ENCODE measurements around the gene PBX1. TPM values are rescaled to one million over a fixed set of nuclear protein-coding genes. Genes with fewer than 3 reads are reported as not detected.

Gene PBX1
- total RNA-seq, 4 donors from 2014 or later = 14.4 to 34.6 (median 22.0) TPM

- no peak for TF ChIP-seq POLR2A (IDR thresholded peaks at IDR 0.05)
- no peak for TF ChIP-seq POLR2AphosphoS5 (IDR thresholded peaks at IDR 0.05)
- TF ChIP-seq EP300 (IDR thresholded peaks at IDR 0.05) = no peak
- no peak for TF ChIP-seq CTCF (IDR thresholded peaks at IDR 0.05)
Observed at GRCh38 chr1:164595212-164595611, 36.2 kb downstream of the PBX1 start.

GRCh38 chr1:164596172-164596571 is 37.2 kb downstream of the PBX1 start:
- no peak overlapping the region for H3K27ac ChIP-seq
- no peaks in the 10 kb centered on the region for H3K9me3 ChIP-seq
- no peaks in the 10 kb centered on the region for H3K36me3 ChIP-seq
- H3K4me1 ChIP-seq = peaks cover 22% of the 10 kb centered on the region
- WGBS = 80% methylated on average over 1 of the region's 1 CpG
- no peak for DNase-seq (ENCODE audit: low spot score in 2 of 2)
- H3K4me3 ChIP-seq = no peak overlapping the region
- TF ChIP-seq POLR2AphosphoS5 (IDR thresholded peaks at IDR 0.05) (no peak), POLR2A (IDR thresholded peaks at IDR 0.05) (no peak), EP300 (IDR thresholded peaks at IDR 0.05) (no peak), CTCF (IDR thresholded peaks at IDR 0.05) (no peak)
- H3K27me3 ChIP-seq = no peaks in the 10 kb centered on the region

More at GRCh38 chr1:164595212-164595611, 36.2 kb downstream of the PBX1 start:
- DNase-seq (ENCODE audit: low spot score in 2 of 2) = no peak
- H3K4me3 ChIP-seq = no peak overlapping the region
- H3K4me1 ChIP-seq = peaks cover 14% of the 10 kb centered on the region
- H3K27ac ChIP-seq = no peak overlapping the region
- no peaks in the 10 kb centered on the region for H3K27me3 ChIP-seq
- 61% methylated on average over 4 of the region's 4 CpGs for WGBS
- no peaks in the 10 kb centered on the region for H3K36me3 ChIP-seq
- no peaks in the 10 kb centered on the region for H3K9me3 ChIP-seq

DNA sequence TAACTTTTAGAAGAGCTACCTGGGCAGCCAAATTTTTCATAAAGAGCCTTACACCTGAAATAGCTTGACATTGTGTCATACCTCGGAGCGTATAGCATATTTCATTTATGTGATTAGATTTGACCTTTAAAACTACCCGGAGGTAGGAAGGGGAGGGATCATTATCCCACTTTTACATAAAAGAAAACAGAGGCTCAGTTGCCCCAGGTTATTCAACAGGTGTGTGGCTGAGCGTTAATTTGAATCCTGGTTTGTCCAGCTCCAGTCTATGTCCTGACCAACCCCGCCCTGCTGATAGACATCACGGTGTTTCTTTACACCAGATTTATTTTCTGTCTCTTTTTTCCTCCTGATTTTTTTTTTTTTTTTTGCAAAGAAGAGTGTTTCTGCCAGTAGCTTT is 39.7 kb downstream of the PBX1 start:
- DNase-seq (ENCODE audit: low spot score in 2 of 2) = no peak
- H3K4me3 ChIP-seq = no peak overlapping the region
- H3K4me1 ChIP-seq = peaks cover 38% of the 10 kb centered on the region
- no peak overlapping the region for H3K27ac ChIP-seq
- no peaks in the 10 kb centered on the region for H3K27me3 ChIP-seq
- H3K9me3 ChIP-seq = no peaks in the 10 kb centered on the region
- WGBS = 54% methylated on average over 6 of the region's 6 CpGs
- TF ChIP-seq POLR2AphosphoS5 (IDR thresholded peaks at IDR 0.05) = no peak
- no peak for TF ChIP-seq POLR2A (IDR thresholded peaks at IDR 0.05)
- no peaks in the 10 kb centered on the region for H3K36me3 ChIP-seq

- TF ChIP-seq POLR2A (IDR thresholded peaks at IDR 0.05) = no peak
- no peak for DNase-seq (ENCODE audit: low spot score in 2 of 2)
- Histone ChIP-seq H3K36me3 (no peaks in the 10 kb centered on the region), H3K27me3 (no peaks in the 10 kb centered on the region), H3K27ac (peak overlapping the region; percentile 35), H3K9me3 (no peaks in the 10 kb centered on the region), H3K4me1 (peaks cover 43% of the 10 kb centered on the region), H3K4me3 (no peak overlapping the region)
- WGBS = 65% methylated on average over 5 of the region's 5 CpGs
Observed at GRCh38 chr1:164599272-164599671, 40.3 kb downstream of the PBX1 start.

GRCh38 chr1:164601399-164602100 is 42.6 kb downstream of the PBX1 start:
- no peaks in the 10 kb centered on the region for H3K27me3 ChIP-seq
- H3K27ac ChIP-seq = peak overlapping the region; percentile 83
- DNase-seq (ENCODE audit: low spot score in 2 of 2) = no peak
- 64% methylated on average over 5 of the region's 5 CpGs for WGBS
- peaks cover 43% of the 10 kb centered on the region for H3K4me1 ChIP-seq
- H3K4me3 ChIP-seq = peak overlapping the region; percentile 26
- H3K36me3 ChIP-seq = no peaks in the 10 kb centered on the region
- no peaks in the 10 kb centered on the region for H3K9me3 ChIP-seq
- TF ChIP-seq POLR2A (IDR thresholded peaks at IDR 0.05) = no peak
- no peak for TF ChIP-seq CTCF (IDR thresholded peaks at IDR 0.05)
- no peak for TF ChIP-seq POLR2AphosphoS5 (IDR thresholded peaks at IDR 0.05)
- no peak for TF ChIP-seq EP300 (IDR thresholded peaks at IDR 0.05)

DNA sequence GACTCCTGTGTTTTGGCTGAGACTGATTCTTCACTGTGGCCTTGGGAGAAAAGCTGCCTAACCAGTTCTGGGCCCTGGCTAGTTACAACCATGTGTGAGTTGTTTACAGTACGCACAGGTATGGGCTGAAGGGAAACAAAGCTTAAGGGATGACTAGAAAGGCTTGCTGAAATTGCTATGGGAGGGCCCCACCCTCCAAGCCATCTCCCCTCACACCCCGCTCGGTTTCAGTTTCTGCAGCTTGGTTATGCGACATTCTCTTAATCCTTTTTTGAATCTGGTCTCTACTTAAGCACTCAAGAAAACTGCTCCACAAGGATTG is 43.1 kb downstream of the PBX1 start:
- TF ChIP-seq POLR2A (IDR thresholded peaks at IDR 0.05) = no peak
- no peak for TF ChIP-seq EP300 (IDR thresholded peaks at IDR 0.05)
- TF ChIP-seq CTCF (IDR thresholded peaks at IDR 0.05) = no peak
- peak in 2 of 3 donors; percentile 23 to 29 for TF ChIP-seq POLR2AphosphoS5 (IDR thresholded peaks at IDR 0.05)
- no peaks in the 10 kb centered on the region for H3K36me3 ChIP-seq
- DNase-seq (ENCODE audit: low spot score in 2 of 2) = no peak
- no peaks in the 10 kb centered on the region for H3K9me3 ChIP-seq
- H3K27ac ChIP-seq = peak overlapping the region; percentile 83
- no peaks in the 10 kb centered on the region for H3K27me3 ChIP-seq
- WGBS = 33% methylated on average over 4 of the region's 4 CpGs
- H3K4me3 ChIP-seq = peak overlapping the region; percentile 26
- H3K4me1 ChIP-seq = peaks cover 43% of the 10 kb centered on the region
